Stimulated activated memory B cell treated with anti-CD40 and anti-IgM and Interleukin-4, amounts not matched to agents 10 μg/mL and 1 μg/mL and 100 μg/mL, for 72 hours (primary cell): ENCODE data around the gene RUNX2.
"Not testable (repeated sequence)": the region's sequence is repeated elsewhere in the genome, so short reads cannot be mapped to it uniquely, and the experiment has no call there.

Experiments
- ATAC-seq: fragments of 150-1000 bp; cut with Tn5 transposase; 2 replicates; pipeline ENCODE4 v1.10.0; 2021
- H3K27ac Mint-ChIP-seq: one replicate; pipeline ENCODE4 v1.8.0; 2022; ENCODE audit warnings: mild to moderate bottlenecking, mixed read lengths
- H3K27me3 Mint-ChIP-seq: one replicate; pipeline ENCODE4 v1.8.0; 2022; ENCODE audit warnings: mixed read lengths
- H3K36me3 Mint-ChIP-seq: one replicate; pipeline ENCODE4 v1.8.0; 2022; ENCODE audit warnings: mixed read lengths
- H3K4me1 Mint-ChIP-seq: one replicate; pipeline ENCODE4 v1.8.0; 2022; ENCODE audit warnings: mixed read lengths
- H3K4me3 Mint-ChIP-seq: one replicate; pipeline ENCODE4 v1.8.0; 2022; ENCODE audit warnings: mild to moderate bottlenecking, moderate library complexity, mixed read lengths
- H3K9me3 Mint-ChIP-seq: one replicate; pipeline ENCODE4 v1.8.0; 2022; ENCODE audit warnings: mixed read lengths

The RUNX2 gene

GRCh38 chr6:45327956-45328522, at the start of gene RUNX2:
RUNX2 (plus strand) TSS chr6:45328330; CDS start chr6:45328727, 397 bp downstream.
- no peaks in the 10 kb centered on the region for H3K36me3 Mint-ChIP-seq
- H3K4me3 Mint-ChIP-seq = no peak within 1 kb of the TSS
- no peak for ATAC-seq
- H3K27ac Mint-ChIP-seq = no peak within 1 kb of the TSS
- no peaks in the 10 kb centered on the region for H3K27me3 Mint-ChIP-seq
- H3K9me3 Mint-ChIP-seq = no peaks in the 10 kb centered on the region
- peaks cover 5% of the 10 kb centered on the region for H3K4me1 Mint-ChIP-seq

GRCh38 chr6:45278367-45278766, 49.8 kb upstream of the RUNX2 start:
- peaks cover 46% of the 10 kb centered on the region for H3K36me3 Mint-ChIP-seq
- no peak overlapping the region for H3K4me3 Mint-ChIP-seq
- no peak for ATAC-seq
- H3K27me3 Mint-ChIP-seq = no peaks in the 10 kb centered on the region
- no peak overlapping the region for H3K27ac Mint-ChIP-seq
- no peaks in the 10 kb centered on the region for H3K9me3 Mint-ChIP-seq
- no peaks in the 10 kb centered on the region for H3K4me1 Mint-ChIP-seq

DNA sequence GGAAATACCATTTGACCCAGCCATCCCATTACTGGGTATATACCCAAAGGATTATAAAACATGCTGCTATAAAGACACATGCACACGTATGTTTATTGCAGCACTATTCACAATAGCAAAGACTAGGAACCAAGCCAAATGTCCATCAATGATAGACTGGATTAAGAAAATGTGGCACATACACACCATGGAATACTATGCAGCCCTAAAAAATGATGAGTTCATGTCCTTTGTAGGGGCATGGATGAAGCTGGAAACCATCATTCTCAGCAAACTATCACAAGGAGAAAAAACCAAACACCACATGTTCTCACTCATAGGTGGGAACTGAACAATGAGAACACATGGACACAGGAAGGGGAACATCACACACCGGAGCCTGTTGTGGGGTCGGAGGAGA, 41.4 kb upstream of the RUNX2 start:
- not testable (repeated sequence) for H3K9me3 Mint-ChIP-seq

DNA sequence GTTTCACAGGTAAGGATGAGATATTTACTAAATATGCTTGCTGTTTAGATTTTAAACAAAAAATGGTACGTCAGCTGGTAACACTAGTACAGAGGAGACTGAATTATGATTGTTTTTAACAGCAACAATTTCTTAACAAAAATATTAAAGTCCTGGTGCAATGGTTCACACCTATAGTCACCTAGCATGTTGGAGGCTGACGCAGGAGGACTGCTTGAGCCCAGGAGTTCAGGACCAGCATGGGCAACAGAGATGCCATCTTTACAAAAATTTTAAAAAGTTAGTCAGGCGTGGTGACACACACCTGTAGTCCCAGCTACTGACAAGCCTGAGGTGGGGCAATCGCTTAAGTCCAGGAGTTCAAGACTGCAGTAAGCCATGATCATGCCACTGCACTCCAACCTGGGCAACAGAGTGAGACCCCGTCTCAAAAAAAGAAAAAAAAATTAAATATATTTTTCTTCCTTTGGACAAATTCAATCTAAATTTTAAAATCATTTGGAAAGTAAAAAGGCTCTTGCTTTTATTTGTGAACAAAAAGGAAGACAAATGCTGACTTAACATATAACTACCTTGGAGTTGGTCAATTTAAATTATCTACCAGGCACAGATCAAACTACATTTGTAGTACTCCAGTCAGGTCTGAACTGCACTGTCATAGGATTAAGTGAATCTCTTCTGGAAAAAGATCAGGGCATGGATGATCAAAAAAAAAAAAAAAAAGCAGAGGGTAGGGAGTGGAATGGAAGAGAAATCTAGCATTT, 38.2 kb upstream of the RUNX2 start:
- Mint-ChIP-seq H3K9me3 (peaks cover 11% of the 10 kb centered on the region), H3K36me3 (peaks cover 24% of the 10 kb centered on the region), H3K27me3 (no peaks in the 10 kb centered on the region), H3K27ac (no peak overlapping the region), H3K4me3 (no peak overlapping the region), H3K4me1 (peaks cover 25% of the 10 kb centered on the region)
- ATAC-seq = no peak

More for the DNA sequence above, 41.4 kb upstream of the RUNX2 start:
- not testable (repeated sequence) for H3K4me1 Mint-ChIP-seq, H3K4me3 Mint-ChIP-seq, H3K27me3 Mint-ChIP-seq, ATAC-seq, H3K27ac Mint-ChIP-seq
- H3K36me3 Mint-ChIP-seq = peaks cover 28% of the 10 kb centered on the region

GRCh38 chr6:45293306-45293705, 34.8 kb upstream of the RUNX2 start:
- ATAC-seq = no peak
- Mint-ChIP-seq H3K27ac (peak overlapping the region; percentile 34), H3K4me1 (peaks cover 25% of the 10 kb centered on the region), H3K9me3 (peaks cover 13% of the 10 kb centered on the region), H3K27me3 (no peaks in the 10 kb centered on the region), H3K4me3 (no peak overlapping the region), H3K36me3 (peaks cover 22% of the 10 kb centered on the region)

DNA sequence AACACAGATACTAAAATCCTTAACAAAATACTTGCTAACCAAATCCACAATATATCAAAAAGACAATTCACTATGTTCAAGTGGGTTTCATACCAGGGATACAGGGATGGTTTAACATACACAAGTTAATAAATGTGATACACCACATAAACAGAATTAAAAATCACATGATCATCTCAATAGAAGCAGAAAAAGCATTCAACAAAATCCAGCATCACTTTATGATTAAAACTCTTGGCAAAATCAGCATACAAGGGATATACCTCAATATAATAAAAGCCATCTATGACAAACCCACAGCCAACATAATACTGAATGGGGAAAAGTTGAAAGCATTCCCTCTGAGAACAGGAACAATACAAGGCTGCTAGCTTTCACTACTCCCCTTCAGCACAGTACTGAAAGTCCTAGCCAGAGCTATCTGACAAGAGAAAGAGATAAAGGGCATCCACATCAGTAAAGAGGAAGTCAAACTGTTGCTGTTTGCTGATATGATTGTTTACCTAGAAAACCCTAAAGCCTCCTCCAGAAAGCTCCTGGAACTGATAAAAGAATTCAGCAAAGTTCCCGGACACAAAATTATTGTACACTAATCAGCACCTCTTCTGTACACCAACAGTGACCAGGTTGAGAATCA, 33.9 kb upstream of the RUNX2 start:
- H3K4me3 Mint-ChIP-seq, H3K27me3 Mint-ChIP-seq, ATAC-seq, H3K27ac Mint-ChIP-seq: not testable (repeated sequence)
- peaks cover 25% of the 10 kb centered on the region for H3K4me1 Mint-ChIP-seq
- H3K36me3 Mint-ChIP-seq = peaks cover 22% of the 10 kb centered on the region
- peaks cover 13% of the 10 kb centered on the region for H3K9me3 Mint-ChIP-seq

GRCh38 chr6:45297320-45297719, 30.8 kb upstream of the RUNX2 start:
- Mint-ChIP-seq H3K27ac (no peak overlapping the region), H3K4me3 (no peak overlapping the region), H3K36me3 (peaks cover 10% of the 10 kb centered on the region), H3K4me1 (peaks cover 25% of the 10 kb centered on the region), H3K9me3 (peaks cover 9% of the 10 kb centered on the region), H3K27me3 (no peaks in the 10 kb centered on the region)
- no peak for ATAC-seq

- Mint-ChIP-seq H3K27ac (no peak overlapping the region), H3K9me3 (peaks cover 7% of the 10 kb centered on the region), H3K27me3 (no peaks in the 10 kb centered on the region), H3K36me3 (peaks cover 13% of the 10 kb centered on the region), H3K4me1 (peaks cover 7% of the 10 kb centered on the region), H3K4me3 (no peak overlapping the region)
- no peak for ATAC-seq
Measured at GRCh38 chr6:45299096-45299581, 29.0 kb upstream of the RUNX2 start.

DNA sequence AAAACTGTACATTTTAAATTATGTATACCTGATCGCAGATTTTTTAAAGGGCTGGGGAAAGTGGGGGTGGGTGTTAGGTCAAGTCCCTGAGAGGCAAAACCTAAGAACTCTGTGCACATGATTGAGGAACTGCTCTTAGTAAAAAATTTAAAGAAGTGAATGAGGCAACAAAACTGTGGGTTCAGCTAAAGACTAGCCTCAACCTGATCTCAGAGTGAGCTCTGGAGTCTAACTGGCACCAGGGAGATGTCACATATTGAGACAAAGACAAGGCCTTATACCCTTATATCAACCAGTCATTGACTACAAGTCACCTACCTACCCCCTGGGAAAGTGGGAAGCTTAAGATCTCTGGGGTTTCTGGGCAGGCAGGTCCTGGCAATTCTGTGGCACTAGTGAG, 27.4 kb upstream of the RUNX2 start:
- peaks cover 13% of the 10 kb centered on the region for H3K36me3 Mint-ChIP-seq
- H3K27me3 Mint-ChIP-seq = no peaks in the 10 kb centered on the region
- ATAC-seq = no peak
- H3K4me3 Mint-ChIP-seq = no peak overlapping the region
- H3K27ac Mint-ChIP-seq = peak overlapping the region; percentile 28
- no peaks in the 10 kb centered on the region for H3K4me1 Mint-ChIP-seq
- peaks cover 5% of the 10 kb centered on the region for H3K9me3 Mint-ChIP-seq

- no peaks in the 10 kb centered on the region for H3K27me3 Mint-ChIP-seq
- peaks cover 5% of the 10 kb centered on the region for H3K9me3 Mint-ChIP-seq
- H3K27ac Mint-ChIP-seq = peak overlapping the region; percentile 28
- no peak overlapping the region for H3K4me3 Mint-ChIP-seq
- no peaks in the 10 kb centered on the region for H3K4me1 Mint-ChIP-seq
- ATAC-seq = no peak
- H3K36me3 Mint-ChIP-seq = peaks cover 22% of the 10 kb centered on the region
Measured at GRCh38 chr6:45301348-45302142, 26.6 kb upstream of the RUNX2 start.

- H3K4me3 Mint-ChIP-seq = no peak overlapping the region
- ATAC-seq = no peak
- peaks cover 30% of the 10 kb centered on the region for H3K36me3 Mint-ChIP-seq
- H3K27ac Mint-ChIP-seq = no peak overlapping the region
- no peaks in the 10 kb centered on the region for H3K27me3 Mint-ChIP-seq
- H3K9me3 Mint-ChIP-seq = peaks cover 5% of the 10 kb centered on the region
- no peaks in the 10 kb centered on the region for H3K4me1 Mint-ChIP-seq
Measured at GRCh38 chr6:45302832-45303231, 25.3 kb upstream of the RUNX2 start.

DNA sequence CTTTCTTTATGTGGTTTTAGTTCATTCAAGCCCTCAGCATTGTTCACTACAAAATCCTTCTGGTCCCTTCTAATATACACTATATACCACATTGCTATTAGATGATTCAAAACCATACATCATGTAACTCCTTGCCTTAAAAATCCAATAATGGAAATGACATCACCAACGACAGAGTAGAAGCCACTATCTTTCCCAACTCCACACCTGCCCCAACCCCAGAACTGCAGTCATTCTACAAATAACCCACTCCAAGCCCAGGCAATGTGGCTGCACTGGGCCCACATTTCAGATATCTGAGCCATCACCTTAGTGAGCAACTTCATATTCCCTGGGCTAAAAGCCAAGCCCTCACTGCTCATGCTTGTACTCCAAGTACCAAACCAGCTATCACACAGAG, 22.6 kb upstream of the RUNX2 start:
- H3K4me3 Mint-ChIP-seq = no peak overlapping the region
- ATAC-seq = no peak
- peaks cover 43% of the 10 kb centered on the region for H3K36me3 Mint-ChIP-seq
- H3K4me1 Mint-ChIP-seq = peaks cover 13% of the 10 kb centered on the region
- peaks cover 8% of the 10 kb centered on the region for H3K9me3 Mint-ChIP-seq
- H3K27me3 Mint-ChIP-seq = no peaks in the 10 kb centered on the region
- no peak overlapping the region for H3K27ac Mint-ChIP-seq

DNA sequence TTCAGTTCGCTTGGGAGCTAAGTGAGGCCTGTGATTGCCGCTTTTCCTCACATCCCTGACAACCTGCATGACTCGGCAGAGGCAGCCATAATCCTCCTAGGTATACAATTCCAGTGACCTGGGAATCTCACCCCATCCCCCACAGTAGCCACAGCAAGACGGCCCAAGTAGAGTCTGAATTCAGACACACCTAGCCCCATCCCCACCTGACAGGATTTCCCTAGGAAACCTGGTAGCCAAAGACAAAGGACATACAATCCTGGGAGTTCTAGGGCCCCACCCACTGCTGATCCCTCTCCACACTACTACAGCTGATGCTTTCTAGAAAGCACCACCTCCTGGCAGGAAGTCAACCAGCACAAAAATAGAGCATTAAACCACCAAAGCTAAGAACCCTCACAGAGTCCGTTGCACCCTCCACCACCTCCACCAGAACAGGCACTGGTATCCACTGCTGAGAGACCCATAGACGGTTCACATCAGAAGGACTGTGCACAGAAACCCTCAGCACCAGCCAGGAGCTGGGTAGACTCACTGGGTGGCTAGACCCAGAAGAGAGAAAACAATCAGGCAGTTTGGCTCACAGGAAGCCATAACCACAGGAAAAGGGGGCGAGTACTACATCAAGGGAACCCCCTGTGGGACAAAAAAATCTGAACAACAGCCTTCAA, 17.9 kb upstream of the RUNX2 start:
- Mint-ChIP-seq H3K36me3 (peaks cover 66% of the 10 kb centered on the region), H3K27ac (peak overlapping the region; percentile 9), H3K4me1 (peaks cover 35% of the 10 kb centered on the region), H3K9me3 (peaks cover 6% of the 10 kb centered on the region), H3K27me3 (no peaks in the 10 kb centered on the region), H3K4me3 (no peak overlapping the region)
- ATAC-seq = no peak

GRCh38 chr6:45314146-45314545, 14.0 kb upstream of the RUNX2 start:
- Mint-ChIP-seq H3K27me3 (no peaks in the 10 kb centered on the region), H3K4me3 (no peak overlapping the region), H3K27ac (no peak overlapping the region), H3K4me1 (peaks cover 35% of the 10 kb centered on the region), H3K9me3 (peaks cover 18% of the 10 kb centered on the region), H3K36me3 (peaks cover 67% of the 10 kb centered on the region)
- no peak for ATAC-seq

DNA sequence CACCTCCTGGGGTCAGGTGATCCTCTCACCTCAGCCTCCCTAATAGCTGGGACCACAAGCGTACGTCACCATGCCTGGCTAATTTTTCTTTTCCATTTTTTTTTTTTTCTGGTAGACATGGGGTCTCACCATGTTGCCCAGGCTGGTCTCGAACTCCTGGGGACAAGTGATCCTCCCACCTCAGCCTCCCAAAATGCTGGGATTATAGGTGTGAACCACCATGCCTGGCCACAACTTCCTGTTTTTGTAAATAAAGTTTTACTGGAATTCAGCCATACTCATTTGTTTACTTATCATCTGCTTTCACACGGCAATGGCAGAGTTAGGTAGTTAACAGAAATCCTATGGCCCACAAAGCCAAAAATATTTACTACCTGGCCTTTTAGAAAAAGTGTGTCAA, 7.8 kb upstream of the RUNX2 start:
- Mint-ChIP-seq H3K4me1 (peaks cover 6% of the 10 kb centered on the region), H3K27ac (no peak overlapping the region), H3K9me3 (peaks cover 12% of the 10 kb centered on the region), H3K4me3 (no peak overlapping the region), H3K27me3 (no peaks in the 10 kb centered on the region), H3K36me3 (peaks cover 24% of the 10 kb centered on the region)
- ATAC-seq = no peak
